Breast epithelium (tissue), 3 donors: Measurements from ENCODE around the gene DPY19L2.
"Not testable (repeated sequence)": the region's sequence is repeated elsewhere in the genome, so short reads cannot be mapped to it uniquely, and the experiment has no call there.

Experiments used
- CTCF ChIP-seq, 3 donors: fragments of 450-650 bp; IDR thresholded peaks; one replicate each; pipeline ENCODE4 v1.5.1; 2016 to 2017; ENCODE audit warnings: antibody characterized with exemption in 3 of 3, mild to moderate bottlenecking in 3 of 3, moderate library complexity in 3 of 3
- POLR2A ChIP-seq: fragments of 450-650 bp; IDR thresholded peaks from one replicate; pipeline ENCODE4 v1.6.1; 2016; ENCODE audit warnings: antibody characterized with exemption, mild to moderate bottlenecking, moderate library complexity
- POLR2AphosphoS5 ChIP-seq, 3 donors: sonication (generic); formaldehyde crosslinking; IDR thresholded peaks; one replicate each; pipeline ENCODE4 v1.6.1; 2017; ENCODE audit warnings: antibody characterized with exemption in 3 of 3

- TF ChIP-seq CTCF (IDR thresholded peaks at IDR 0.05); POLR2AphosphoS5 (IDR thresholded peaks at IDR 0.05); POLR2A: not testable (repeated sequence)
Measured at GRCh38 chr12:63577631-63578030, 90.7 kb downstream of the DPY19L2 start.
